ENCODE measurements around the gene PLXNC1. TPM values are rescaled to one million over a fixed set of nuclear protein-coding genes. Genes with fewer than 3 reads are reported as not detected.

PLXNC1 gene
- total RNA-seq, 1 experiment from 2014 or later = 0.34 TPM

DNA sequence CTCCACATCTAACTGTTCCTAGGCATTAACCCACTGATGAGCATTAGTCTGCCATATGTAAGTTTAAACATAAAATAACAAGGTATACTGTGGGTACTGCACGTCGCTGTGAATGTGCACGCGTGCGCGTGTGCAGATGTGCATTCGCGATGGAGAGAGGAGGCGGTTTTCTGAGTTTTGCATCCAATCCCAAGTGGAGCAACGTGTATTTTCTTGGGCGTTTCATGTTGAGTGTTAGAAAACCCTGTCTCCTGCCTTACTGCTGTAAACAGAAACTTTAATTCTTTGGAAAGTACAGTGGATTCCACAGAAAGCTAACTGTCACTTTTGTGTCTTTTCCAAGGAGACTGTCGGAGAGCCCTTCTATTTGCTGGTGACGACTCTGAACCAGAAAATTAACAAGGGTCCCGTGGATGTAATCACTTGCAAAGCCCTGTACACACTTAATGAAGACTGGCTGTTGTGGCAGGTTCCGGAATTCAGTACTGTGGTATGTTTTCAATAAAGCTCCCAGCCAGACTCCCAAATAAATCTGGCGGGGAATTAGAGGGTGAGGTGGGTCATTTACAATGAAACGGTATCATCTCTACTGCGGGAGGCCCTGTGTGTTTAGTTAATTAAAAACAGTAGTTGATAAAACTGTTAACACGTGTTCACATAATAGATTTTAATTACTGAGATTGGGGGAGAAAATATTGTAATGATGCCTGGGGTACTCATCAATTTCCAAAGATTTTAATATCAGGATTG, 116.5 kb downstream of the PLXNC1 start:
- DNase-seq (ENCODE audit: low read depth) = no peak

DNA sequence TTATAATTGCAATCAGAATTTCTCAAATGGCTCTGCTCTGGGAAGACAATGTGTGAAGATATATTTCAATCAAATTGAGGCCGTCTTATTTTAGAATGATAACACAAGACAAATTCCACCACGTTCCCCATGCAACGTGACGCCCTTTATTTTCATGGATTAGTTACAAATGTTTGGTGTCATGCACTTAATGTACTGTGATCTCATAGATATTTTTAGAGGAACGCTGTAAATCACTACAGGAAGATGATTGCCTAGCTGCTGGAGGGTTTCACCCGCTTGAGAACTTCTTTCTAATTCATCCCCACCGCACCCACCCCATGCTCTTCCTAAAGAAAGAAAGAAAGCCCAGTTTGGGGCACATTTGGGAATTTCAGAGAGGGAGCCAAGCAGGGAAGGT, 117.2 kb downstream of the PLXNC1 start:
- no peak for DNase-seq (ENCODE audit: low read depth)

DNA sequence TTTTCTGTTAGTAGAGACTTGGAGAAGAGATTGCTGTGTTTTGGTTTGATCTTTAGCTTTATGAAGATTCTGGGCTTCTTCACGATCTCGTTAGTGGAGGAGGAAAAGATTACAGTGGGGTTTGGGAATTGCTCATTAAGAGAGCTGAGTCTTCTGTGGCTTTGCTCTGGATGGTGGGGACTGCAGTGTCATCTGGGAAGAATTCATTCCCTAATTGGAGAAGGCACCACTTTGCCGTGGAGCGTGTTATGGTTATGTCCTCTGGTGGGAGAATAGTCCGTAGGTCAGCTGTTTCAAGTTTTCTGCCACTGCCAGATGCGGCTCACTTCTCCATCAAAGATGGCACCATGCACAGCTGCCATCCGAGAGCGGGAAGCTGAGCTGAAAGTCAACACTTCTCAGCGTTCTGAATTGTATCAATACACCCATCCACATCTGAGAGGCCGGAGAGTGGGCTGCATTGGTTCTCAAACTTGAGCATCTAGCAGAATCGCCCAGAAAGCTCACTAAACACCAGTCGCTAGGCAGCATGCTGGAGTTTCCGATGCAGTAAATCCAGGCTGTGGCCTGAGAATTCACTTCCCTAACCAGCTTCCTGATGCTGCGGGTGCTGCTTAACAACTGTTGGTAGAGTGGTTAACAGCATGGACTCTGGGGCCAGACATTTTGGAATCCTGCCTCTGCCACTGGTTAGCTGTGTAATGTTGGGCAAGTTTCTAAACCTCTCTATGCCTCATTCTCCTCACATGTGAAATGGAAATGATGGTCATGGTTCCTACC, 117.8 kb downstream of the PLXNC1 start:
- DNase-seq (ENCODE audit: low read depth) = no peak

DNA sequence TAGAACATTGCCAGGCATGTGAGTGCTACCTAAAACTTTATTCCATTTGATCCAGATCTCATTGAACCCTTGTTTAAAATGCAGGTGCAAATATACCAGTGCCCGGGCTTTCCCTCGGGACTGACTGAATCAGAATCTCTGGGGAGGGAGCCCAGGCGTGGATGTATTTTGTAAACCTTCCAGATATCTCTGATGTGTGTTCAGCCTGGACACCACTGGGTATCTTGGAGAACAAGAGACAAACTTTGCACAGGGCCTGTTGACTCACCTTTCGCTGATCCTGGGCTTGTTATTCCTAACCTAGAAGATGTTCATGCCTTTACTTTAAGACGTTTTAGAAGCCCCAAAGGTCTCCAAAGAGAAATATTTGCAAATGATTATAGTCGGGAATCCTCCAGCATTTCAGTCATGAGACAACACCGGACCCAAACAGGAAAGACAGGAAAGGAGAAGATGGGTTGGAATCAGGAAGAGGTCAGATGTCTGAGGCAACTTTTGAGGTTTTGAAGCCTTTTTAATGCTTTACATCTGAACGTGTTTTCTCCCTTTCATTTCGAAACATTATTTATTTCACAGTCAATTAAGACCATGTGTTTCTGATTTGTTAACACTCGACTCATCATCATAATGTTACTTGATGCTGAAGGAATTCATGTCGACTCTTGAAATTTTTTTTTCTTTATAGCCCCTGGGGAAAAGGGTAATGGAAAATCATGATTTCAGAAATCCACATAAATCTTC, 118.6 kb downstream of the PLXNC1 start:
- peak; percentile 22 for DNase-seq (ENCODE audit: low read depth)

DNA sequence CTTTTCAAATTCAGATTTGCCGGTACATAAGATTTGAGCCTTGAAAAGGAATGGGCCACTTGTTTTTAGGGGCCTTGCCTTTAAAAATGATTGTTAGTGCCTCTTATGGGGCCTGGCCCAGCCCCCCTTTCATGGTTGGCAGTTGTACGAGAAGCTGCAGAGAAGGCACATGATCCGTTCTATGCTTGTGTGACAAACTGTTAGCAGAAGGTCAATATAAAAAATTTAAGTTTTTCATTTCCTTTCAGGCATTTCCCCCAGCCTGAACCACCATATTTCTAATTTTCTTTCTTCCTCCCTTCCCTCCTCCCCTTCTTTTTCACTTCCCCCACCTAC, 119.1 kb downstream of the PLXNC1 start:
- DNase-seq (ENCODE audit: low read depth) = no peak

DNA sequence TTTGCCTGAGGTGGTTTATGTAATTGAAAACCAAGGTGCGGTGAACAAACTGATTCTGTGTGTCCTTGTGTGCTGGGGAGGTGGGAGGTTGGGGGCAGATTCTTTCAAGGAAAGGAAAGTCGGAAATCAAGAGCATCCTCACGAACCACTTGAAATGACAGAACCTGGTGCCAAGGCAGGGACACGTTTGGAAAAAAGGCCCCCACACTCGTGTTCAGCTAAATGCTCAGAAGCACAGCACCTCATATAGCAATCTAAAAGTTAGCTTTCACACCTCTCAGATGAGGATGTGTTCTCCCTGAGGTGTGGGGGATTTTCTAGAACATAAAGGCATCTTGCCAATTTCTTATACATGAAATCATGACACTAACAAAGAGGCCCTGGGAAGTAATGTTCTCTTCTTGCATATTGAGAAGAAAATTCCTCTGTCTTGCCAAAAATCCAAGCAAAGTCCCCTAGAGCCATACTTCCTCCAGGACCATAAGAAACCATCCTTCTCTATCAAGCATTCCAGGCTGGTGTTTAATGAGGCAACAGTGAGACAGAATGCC, 119.6 kb downstream of the PLXNC1 start:
- no peak for DNase-seq (ENCODE audit: low read depth)

DNA sequence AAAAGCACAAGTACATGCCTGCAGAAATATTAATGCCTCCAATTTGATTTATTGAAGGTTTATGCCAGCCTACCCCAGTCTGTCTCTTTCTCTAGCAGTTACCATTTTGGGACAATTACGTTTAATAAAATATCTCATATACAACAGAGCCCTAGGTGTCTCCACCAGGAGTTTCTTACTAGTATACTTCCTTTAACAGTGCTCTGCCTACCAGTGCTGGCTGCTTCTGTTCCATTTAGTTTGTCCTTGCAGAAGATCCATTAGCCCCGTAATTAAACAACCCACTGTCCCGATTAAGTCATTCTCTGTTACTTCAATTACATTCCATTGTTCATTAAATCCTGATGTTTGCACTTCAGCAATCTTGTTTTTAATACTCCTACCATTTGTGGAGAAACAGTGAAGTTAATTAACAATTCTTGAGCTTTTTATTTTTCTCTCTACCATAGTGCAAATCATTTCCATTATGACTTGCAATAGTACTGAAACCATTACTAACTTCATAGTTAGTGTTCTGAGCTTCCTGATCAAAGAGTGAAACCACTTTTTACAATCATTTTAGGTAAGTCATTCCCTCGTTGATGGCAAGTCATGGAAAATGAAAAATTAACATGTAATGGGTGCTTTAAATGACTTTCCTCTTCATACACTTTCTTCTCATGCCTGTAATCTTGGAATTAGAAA, 121.1 kb downstream of the PLXNC1 start:
- no peak for DNase-seq (ENCODE audit: low read depth)

DNA sequence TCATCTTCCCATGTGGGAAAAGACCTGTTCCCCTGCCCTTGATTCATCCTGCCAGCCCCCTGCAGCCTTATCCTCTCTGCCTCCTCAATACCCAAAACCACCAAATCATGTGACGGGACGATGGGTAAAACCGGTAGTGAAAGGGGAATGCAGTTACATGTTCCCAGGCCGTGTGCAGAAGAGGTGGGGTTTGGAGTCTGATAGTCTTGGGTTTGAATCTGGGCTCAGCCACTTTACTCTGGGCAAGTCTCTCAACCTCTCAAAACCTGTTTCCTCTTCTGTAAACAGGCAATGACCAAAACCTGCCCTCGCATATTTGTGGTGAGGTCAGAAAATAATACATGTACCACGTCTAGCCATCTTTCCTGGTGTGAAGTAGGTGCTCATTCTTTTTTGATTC, 123.0 kb downstream of the PLXNC1 start:
- DNase-seq (ENCODE audit: low read depth) = no peak

DNA sequence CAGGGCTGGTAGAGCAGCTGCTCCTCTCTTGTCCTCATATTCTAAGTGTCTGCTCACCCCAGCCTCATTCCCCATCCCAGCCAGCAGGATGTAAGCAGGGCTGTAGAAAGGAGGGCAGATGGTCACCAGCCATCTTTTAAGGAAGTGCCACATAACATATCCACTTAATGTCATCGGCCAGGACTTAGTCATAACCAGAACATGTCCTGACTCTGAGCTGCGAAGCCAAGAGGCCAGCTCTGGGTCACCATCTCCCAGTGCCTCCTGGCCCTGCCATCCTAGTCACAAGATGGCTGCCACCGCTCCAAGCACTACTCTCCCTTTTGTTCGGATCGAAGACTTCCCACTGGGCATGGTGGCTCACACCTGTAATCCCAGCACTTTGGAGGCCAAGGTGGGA, 123.9 kb downstream of the PLXNC1 start:
- DNase-seq (ENCODE audit: low read depth) = no peak

DNA sequence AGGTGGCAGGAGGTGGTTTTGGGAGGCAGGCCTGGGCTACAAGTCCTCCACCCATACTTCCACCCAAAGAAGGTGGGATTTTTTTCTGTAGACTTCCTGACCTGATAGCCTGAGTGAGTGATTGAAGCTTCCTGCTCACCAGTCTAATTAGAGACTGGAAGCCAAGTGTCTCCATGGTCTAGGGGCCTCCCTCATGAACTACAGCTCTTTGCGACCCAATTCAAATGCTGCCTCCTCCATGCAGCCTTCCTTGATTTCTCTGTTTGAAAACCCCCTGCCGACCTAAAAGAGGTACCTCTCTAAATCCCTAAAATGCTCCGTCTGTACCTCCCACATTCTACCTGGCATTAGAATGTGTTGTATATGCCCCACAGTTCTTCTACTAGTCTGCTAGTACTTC, 124.9 kb downstream of the PLXNC1 start:
- no peak for DNase-seq (ENCODE audit: low read depth)

DNA sequence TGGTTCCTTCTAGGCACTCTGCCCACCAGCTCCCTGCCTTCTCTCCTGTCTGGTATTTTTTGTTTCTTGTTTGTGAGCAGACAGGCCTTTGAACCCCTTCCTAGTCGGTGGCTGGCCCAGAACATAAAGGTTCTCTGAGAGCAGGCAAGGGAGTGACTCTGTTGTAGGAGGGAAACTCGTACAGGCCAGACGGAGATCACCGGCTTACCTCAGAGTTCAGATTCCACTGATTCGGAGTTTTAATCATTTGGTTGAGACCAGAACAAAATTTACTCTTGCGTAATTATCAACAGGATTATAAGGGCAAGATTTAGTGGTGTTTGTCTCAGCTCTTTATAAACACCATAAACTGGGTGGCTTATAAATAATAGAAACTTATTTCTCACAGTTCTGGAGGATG, 128.3 kb downstream of the PLXNC1 start:
- DNase-seq (ENCODE audit: low read depth) = no peak

DNA sequence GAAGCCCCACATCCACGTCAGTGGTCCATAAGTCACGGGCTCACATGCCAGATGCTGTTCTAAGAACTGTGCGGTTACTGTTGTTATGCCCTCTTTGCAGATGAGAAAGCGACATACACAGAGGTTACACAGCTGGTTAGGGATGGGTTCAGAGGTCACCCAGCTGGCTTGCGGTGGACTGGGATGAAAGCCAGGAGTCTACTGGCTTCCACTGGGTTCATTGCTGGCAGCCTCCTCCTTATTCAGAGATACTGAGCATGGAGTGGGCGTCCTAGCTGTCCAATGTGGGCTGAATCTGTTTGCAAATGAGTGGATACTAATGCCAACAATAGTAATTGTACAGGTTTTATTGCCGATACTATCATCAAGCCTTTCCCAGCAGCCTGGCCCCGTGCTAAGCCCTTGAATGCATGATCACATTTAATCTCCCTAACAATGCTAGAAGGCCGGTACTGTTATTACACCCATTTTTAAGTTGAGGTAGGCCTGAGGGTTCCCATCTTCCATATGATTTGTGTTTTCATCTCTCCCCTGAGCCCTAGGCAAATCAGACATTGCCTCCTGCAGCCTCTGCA, 129.1 kb downstream of the PLXNC1 start:
- DNase-seq (ENCODE audit: low read depth) = peak; percentile 84

DNA sequence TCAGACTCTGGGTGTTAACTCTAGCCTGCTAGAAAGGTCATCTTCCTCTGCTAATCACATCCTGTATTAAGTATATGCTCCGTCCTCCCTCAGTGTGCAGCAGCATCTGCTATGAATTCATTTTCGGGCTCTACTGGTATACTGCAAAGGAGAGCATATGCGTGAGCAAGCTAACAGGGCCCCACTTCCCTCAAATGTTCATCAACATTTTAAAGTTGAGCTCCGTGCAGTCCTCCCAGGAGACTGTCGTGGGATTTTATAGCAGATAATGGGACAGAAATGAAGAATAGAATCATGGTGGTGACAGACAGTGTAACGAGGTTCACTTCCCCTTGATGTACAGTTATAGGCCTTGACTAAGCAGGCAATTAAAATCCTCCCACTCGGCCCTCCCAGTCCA, 131.7 kb downstream of the PLXNC1 start:
- no peak for DNase-seq (ENCODE audit: low read depth)

DNA sequence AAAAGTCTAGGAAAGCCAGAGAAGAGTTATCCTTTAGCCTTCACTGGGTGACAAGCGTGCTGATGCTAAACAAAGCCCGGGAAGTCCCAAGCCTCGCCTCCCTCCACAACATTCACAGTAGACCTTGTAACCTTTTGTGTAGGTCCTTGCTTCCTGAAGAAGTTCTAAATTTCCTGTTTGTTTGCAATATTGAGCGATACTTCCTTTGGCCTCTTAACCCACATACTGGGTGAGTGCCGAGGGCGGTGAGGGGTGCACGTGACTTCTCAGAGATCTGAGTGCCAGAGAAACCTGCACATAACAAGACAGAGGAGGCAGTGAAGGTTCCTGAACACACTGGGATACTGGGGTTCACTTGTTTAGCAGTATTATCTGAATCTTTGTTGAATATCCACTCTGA, 134.3 kb downstream of the PLXNC1 start:
- DNase-seq (ENCODE audit: low read depth) = no peak

DNA sequence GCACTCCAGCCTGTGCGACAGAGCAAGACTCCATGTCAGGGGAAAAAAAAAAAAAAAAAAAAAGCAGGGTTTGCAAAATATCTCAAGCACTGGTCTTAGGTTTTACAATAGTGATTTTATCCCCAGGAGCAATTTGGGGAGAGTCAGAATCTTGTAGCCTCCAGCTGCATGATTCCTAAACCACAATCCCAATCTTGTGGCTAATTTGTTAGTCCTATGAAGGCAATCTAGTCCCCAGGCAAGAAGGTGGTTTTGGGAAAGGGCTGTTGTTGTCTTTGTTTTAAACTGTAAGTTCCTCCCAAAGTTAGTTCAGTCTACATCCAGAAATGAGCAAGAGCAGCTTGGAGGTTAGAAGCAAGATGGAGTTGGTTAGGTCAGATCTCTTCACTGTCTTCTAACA, 135.7 kb downstream of the PLXNC1 start:
- DNase-seq (ENCODE audit: low read depth) = no peak

DNA sequence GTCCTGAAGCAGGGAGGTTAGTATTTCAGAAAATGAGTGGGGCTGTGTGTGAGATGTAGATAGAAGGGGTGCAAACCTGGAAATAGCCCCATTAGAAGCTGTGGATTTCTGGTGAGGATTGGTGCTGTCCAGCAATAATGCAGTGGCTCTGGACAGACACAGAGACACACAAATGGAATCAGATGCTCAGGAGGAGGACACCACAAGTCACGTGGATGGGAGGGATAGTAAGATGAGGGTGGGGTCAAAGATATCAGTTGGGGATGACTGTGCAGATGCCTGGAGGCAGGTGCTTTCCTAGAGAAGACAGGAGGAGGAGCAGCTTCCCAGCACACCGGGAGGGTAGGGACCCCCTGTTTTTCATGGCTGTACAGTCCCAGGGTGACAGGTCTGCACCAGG, 136.5 kb downstream of the PLXNC1 start:
- no peak for DNase-seq (ENCODE audit: low read depth)

DNA sequence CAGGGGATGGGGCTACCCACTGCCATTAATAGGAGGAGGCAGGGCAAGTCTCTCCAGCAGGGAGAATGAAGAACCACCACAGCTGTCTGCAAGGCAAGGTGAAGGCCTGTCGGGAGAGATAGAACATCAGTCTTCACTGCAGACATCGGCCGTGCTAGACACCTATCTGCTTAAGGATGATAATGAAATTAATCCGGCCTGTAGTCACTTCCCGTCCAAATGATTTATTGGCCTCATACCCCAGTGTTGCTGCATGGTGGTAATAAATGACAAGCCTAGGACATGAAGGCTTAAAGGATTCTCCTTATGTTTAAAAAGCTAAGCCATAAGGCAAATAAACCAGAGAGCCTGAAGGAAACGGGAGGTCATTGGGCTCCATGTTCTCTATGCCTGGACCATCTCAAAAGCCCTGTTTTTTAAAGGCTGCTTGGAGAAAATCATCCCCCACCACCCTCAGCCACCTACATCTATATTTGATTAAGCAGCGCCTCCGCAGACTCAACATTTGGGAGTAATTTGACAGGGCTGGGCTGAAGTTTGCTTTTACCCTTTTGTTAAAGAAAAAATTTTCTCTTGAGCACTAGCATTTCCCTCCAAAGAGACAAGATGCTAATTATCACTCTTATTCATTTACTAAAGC, 137.7 kb downstream of the PLXNC1 start:
- DNase-seq (ENCODE audit: low read depth) = no peak

DNA sequence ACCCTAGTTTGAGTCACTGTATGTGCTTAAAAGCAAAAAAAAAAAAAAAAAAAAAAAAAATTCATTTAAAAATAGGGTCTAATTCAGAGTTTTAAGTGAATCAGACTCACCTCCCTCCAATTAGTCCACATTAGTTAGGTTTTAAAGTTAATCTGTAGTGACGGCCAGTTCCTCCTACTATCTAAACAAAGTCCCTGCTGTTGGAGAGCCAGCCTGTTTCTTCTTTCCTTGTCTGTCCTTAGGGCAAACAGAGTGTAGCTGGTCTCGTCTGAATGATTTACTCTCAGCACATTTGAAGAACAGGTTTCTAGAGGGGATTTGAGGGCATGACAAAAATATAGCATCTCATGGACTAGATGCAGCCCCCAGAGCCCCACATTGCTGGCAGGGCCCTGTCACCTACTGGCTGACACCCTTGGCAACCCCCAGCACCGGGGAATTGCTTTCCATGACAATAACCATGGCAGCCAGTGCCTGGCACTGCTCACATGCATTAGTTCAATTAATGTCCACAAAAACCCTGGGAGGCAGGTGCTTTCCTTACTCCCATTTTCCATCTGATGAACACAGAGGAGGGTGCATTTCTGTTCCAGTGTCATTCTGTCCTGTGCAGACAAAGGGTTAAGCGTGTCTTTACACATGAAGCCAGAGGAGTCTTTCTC, 138.3 kb downstream of the PLXNC1 start:
- DNase-seq (ENCODE audit: low read depth) = no peak

DNA sequence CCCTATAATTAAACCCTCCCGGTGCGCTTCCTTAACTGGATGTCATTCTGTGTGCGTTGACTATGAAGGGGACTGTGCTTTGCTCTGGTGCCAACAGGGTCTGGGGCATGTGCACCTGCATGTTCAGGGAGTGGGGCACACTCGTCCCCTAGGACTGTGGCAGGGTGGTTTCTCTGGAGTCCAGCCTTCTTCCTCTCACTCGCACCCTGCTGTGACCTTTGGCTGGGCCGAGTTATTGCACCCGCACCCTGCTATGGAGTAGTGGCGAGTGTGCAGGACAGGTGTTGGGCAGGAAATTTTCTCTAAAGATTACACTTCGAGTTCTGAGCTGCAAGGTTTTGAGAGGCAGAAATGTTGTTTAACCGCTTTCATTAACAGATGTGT, 138.9 kb downstream of the PLXNC1 start:
- DNase-seq (ENCODE audit: low read depth) = no peak

Measured in LHCN-M2 (cell line).